Measurements from ENCODE around the gene FBXL17.

GRCh38 chr5:108238461-108238860 is 143.4 kb downstream of the FBXL17 start:
- TF ChIP-seq EZH2 (IDR thresholded peaks at IDR 0.05; ENCODE audit: borderline replicate concordance, insufficient read depth, low read depth, low read length, poor library complexity, severe bottlenecking) (no peak), CTCF (IDR thresholded peaks at IDR 0.05) (no peak)
